ENCODE measurements around the gene CCND1.

Gene CCND1

GRCh38 chr11:69699213-69699612, 58.3 kb downstream of the CCND1 start:
- no peak for DNase-seq (ENCODE audit: low spot score)
- in situ Hi-C loops (cut with MboI; ENCODE audit: low sequenced_read_pairs, unreplicated experiment): loop anchor here (25.0 kb wide), 1 partner anchor 488 kb away; no protein-coding TSS in a partner anchor
- TF ChIP-seq CTCF (IDR thresholded peaks at IDR 0.05; ENCODE audit: borderline replicate concordance, control extremely low read depth, extremely low read depth, insufficient read depth, missing control alignments): no peak

DNA sequence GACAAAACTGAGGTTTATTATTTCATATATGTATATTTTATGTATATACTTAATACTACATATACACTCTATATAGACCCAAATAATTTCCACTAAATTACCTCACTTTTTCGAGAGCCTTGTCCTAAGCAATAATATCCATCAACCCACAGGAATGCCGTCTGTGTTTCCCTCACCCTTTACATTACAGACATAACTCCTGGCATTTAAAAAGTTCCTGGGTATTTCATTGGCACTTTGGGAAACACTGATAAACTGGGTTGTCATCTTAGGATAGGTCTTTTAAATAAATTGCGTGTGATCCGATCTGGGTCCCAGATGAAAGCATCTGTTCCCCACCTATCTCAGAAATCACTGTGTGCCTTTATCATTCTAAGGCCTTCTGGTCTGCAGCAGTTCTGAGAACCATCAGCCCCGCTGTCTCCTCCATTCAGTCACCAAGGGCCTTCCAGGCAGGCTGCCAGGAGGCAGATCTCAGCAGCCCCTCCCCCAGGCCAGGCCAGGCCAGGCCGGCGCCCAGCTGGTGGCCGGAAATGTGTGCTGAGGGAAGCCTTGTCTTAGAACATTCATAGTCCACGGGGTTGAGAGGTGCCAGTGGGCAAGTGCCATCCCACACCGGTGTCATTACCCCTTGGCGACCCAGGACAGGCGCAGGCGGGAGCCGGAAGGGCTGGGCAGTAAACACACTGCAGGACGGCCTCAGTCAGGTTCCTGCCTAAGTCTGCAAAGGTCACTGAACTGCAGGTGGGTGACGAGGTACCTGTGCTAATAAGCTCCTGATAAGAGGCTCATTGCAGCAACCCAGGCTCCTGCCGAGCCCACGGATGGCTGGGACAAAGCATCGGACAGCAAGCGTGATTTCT, 59.6 kb downstream of the CCND1 start:
- in situ Hi-C loops (cut with MboI; ENCODE audit: low sequenced_read_pairs, unreplicated experiment): loop anchor here (25.0 kb wide), 1 partner anchor 187 kb away; no protein-coding TSS in a partner anchor
- DNase-seq (ENCODE audit: low spot score): no peak
- TF ChIP-seq CTCF (IDR thresholded peaks at IDR 0.05; ENCODE audit: borderline replicate concordance, control extremely low read depth, extremely low read depth, insufficient read depth, missing control alignments): no peak

DNA sequence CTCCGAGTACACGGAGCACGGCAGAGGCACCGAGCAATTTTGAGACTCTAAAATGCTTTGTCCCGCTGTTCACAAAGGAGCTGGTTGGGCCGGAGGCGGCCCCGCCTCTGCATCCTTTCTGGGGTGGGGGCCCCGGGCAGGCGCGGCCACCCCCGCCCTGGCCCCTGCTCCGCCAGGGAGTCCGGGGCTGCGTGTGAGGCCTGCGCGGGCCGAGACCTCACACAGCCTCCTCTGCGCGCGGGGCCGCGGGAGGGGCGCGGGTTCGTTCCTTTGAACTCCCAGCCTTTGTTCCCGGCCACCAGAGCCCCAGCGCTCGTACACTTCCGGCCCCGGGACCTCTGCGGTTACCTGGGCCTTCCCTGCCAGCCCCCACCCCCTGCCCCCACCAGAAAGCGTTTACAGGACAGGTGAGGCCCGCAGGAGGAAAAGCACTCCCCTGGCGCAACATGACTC, 61.3 kb downstream of the CCND1 start:
- peak; percentile 12 for DNase-seq (ENCODE audit: low spot score)
- in situ Hi-C loops (cut with MboI; ENCODE audit: low sequenced_read_pairs, unreplicated experiment): loop anchor here (25.0 kb wide), 1 partner anchor 185 kb away; no protein-coding TSS in a partner anchor
- TF ChIP-seq CTCF (IDR thresholded peaks at IDR 0.05; ENCODE audit: borderline replicate concordance, control extremely low read depth, extremely low read depth, insufficient read depth, missing control alignments): no peak

- DNase-seq (ENCODE audit: low spot score): no peak
- in situ Hi-C loops (cut with MboI; ENCODE audit: low sequenced_read_pairs, unreplicated experiment): loop anchor here (25.0 kb wide), 1 partner anchor 184 kb away; no protein-coding TSS in a partner anchor
- no peak for TF ChIP-seq CTCF (IDR thresholded peaks at IDR 0.05; ENCODE audit: borderline replicate concordance, control extremely low read depth, extremely low read depth, insufficient read depth, missing control alignments)
Observed at GRCh38 chr11:69702769-69703452, 62.0 kb downstream of the CCND1 start.

DNA sequence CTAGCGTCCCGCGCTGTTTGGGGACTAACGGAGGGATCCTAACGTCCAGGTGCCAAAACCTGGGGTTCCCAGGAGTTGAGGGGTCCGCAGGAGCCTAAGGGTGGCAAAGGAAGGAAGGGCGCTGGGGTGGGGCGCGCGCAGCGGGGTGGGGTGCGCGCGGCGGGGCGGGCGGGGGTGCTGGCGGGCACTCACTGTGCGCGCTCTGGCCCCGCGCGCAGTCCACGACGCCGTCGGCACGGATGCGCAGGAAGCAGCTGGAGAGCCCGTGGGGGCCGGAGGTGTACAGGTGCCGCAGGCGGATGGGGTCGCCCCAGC, 62.5 kb downstream of the CCND1 start:
- no peak for TF ChIP-seq CTCF (IDR thresholded peaks at IDR 0.05; ENCODE audit: borderline replicate concordance, control extremely low read depth, extremely low read depth, insufficient read depth, missing control alignments)
- DNase-seq (ENCODE audit: low spot score): no peak

More for the DNA sequence above, 62.5 kb downstream of the CCND1 start:
- in situ Hi-C loops (cut with MboI; ENCODE audit: low sequenced_read_pairs, unreplicated experiment): loop anchor here (25.0 kb wide), 1 partner anchor 184 kb away; no protein-coding TSS in a partner anchor
